CD14-positive monocyte (primary cell): Measurements from ENCODE around the gene HERC4. TPM values are rescaled to one million over a fixed set of nuclear protein-coding genes. Genes with fewer than 3 reads are reported as not detected.

ENCODE experiments used
- DNase-seq, 3 donors: peaks; one replicate each; pipeline ENCODE4 v3.0.0-alpha.2; 2011 to 2022
- H2AFZ ChIP-seq: 2 replicates; pipeline ENCODE4 v1.6.0; 2012; ENCODE audit warnings: mild to moderate bottlenecking, low read depth, low read length, inconsistent platforms; ENCODE audit not compliant: insufficient read depth, poor library complexity, severe bottlenecking
- H3K27ac ChIP-seq, 2 donors: 1 replicate in 1 of 2; 2 replicates in 1 of 2; pipeline ENCODE4 v1.5.1; 2012 to 2013; ENCODE audit warnings: low read length in 2 of 2, control low read depth in 1 of 2, inconsistent platforms in 1 of 2, low read depth in 1 of 2, mild to moderate bottlenecking in 1 of 2
- H3K27me3 ChIP-seq, 2 donors: one replicate each; pipeline versions ENCODE4 v1.6.0 to v1.6.1; 2011 to 2013; ENCODE audit warnings: low read length in 2 of 2; ENCODE audit not compliant: control insufficient read depth in 2 of 2, insufficient read depth in 2 of 2
- H3K36me3 ChIP-seq, 2 donors: replicated peaks in 1 of 2; 1 replicate in 1 of 2; 2 replicates in 1 of 2; pipeline versions ENCODE4 v1.5.1 to v1.6.1; 2012 to 2013; ENCODE audit warnings: low read length in 2 of 2, control low read depth in 1 of 2, inconsistent platforms in 1 of 2, mild to moderate bottlenecking in 1 of 2; ENCODE audit not compliant: insufficient read depth in 2 of 2, control insufficient read depth in 1 of 2
- H3K4me1 ChIP-seq, 2 donors: 1 replicate in 1 of 2; 2 replicates in 1 of 2; pipeline versions ENCODE4 v1.5.1 to v1.6.1; 2012 to 2013; ENCODE audit warnings: low read length in 2 of 2, control low read depth in 1 of 2, inconsistent platforms in 1 of 2, mild to moderate bottlenecking in 1 of 2, moderate library complexity in 1 of 2; ENCODE audit not compliant: insufficient read depth in 2 of 2, control insufficient read depth in 1 of 2
- H3K4me2 ChIP-seq: replicated peaks from 2 replicates; pipeline ENCODE3; 2012; ENCODE audit warnings: low read length, moderate library complexity, mild to moderate bottlenecking; ENCODE audit not compliant: poor library complexity, severe bottlenecking; ENCODE audit errors: extremely low read depth
- H3K4me3 ChIP-seq, 3 experiments: fragments of 200-600 bp in 1 of 3; sonication (generic) in 1 of 3; replicated peaks in 1 of 3; 1 replicate in 2 of 3; 2 replicates in 1 of 3; pipeline ENCODE4 v1.5.1; 2011 to 2013; ENCODE audit warnings: low read length in 3 of 3, mild to moderate bottlenecking in 3 of 3, control low read depth in 2 of 3, low read depth in 2 of 3, inconsistent platforms in 1 of 3, moderate library complexity in 1 of 3
- H3K79me2 ChIP-seq: 2 replicates; pipeline ENCODE4 v1.6.0; 2012; ENCODE audit warnings: mild to moderate bottlenecking, control low read depth, inconsistent platforms, low read length, moderate library complexity; ENCODE audit not compliant: insufficient read depth
- H3K9ac ChIP-seq: 2 replicates; pipeline ENCODE4 v1.6.0; 2017; ENCODE audit warnings: low read length, mild to moderate bottlenecking; ENCODE audit not compliant: insufficient read depth, poor library complexity, severe bottlenecking
- H3K9me3 ChIP-seq, 2 donors: replicated peaks in 1 of 2; 1 replicate in 1 of 2; 2 replicates in 1 of 2; pipeline versions ENCODE4 v1.5.1 to v1.6.1; 2012 to 2013; ENCODE audit warnings: low read length in 2 of 2, control low read depth in 1 of 2; ENCODE audit not compliant: control insufficient read depth in 1 of 2, insufficient read depth in 1 of 2
- H4K20me1 ChIP-seq: 2 replicates; pipeline ENCODE4 v1.6.0; 2012; ENCODE audit warnings: mild to moderate bottlenecking, low read length, control low read depth, moderate library complexity; ENCODE audit not compliant: insufficient read depth
- H3K27ac Mint-ChIP-seq, 7 donors: one replicate each; pipeline ENCODE4 v1.8.0; 2020; ENCODE audit warnings: mild to moderate bottlenecking in 7 of 7, mixed read lengths in 7 of 7, moderate library complexity in 6 of 7, inconsistent platforms in 2 of 7
- H3K27me3 Mint-ChIP-seq, 3 donors: one replicate each; pipeline ENCODE4 v1.8.0; 2021 to 2022; ENCODE audit warnings: low read depth in 3 of 3, mild to moderate bottlenecking in 3 of 3, mixed read lengths in 3 of 3, moderate library complexity in 3 of 3, inconsistent platforms in 1 of 3
- H3K36me3 Mint-ChIP-seq, 2 donors: one replicate each; pipeline ENCODE4 v1.8.0; 2020; ENCODE audit warnings: mixed read lengths in 2 of 2, inconsistent platforms in 1 of 2, mild to moderate bottlenecking in 1 of 2
- H3K4me1 Mint-ChIP-seq: one replicate; pipeline ENCODE4 v1.8.0; 2020; ENCODE audit warnings: mild to moderate bottlenecking, mixed read lengths
- H3K4me3 Mint-ChIP-seq, 2 donors: one replicate each; pipeline ENCODE4 v1.8.0; 2020; ENCODE audit warnings: mild to moderate bottlenecking in 2 of 2, mixed read lengths in 2 of 2, moderate library complexity in 1 of 2
- H3K9me3 Mint-ChIP-seq, 7 donors: one replicate each; pipeline ENCODE4 v1.8.0; 2020 to 2022; ENCODE audit warnings: mixed read lengths in 7 of 7, mild to moderate bottlenecking in 6 of 7, moderate library complexity in 6 of 7, inconsistent platforms in 2 of 7
- WGBS: methylation state at CpG from one replicate; pipeline ENCODE4 v1.1.5; 2013; ENCODE audit warnings: missing lambda C conversion rate; ENCODE audit not compliant: insufficient coverage; 5-methylcytosine and 5-hydroxymethylcytosine counted together
- intact Hi-C, 2 donors: fragments of 100-400 bp; cut with micrococcal nuclease; formaldehyde crosslinking; loops; one replicate each; pipeline versions ENCODE4 v1.15.0 to v1.15.1; 2023
- polyA plus RNA-seq, 3 donors: library from polyadenylated mRNA; depleted of rRNA in 1 of 3; unstranded in 2 of 3; stranded (reverse) in 1 of 3; fragments of 300-500 nt in 2 of 3; fragments of >200 nt in 1 of 3; fragmentation: Illumina TruSeq in 2 of 3; gene quantifications; 1 replicate in 2 of 3; 2 replicates in 1 of 3; pipeline ENCODE4 v1.2.3, GENCODE V29; 2012 to 2021
- TF ChIP-seq, protein P1 (sequence below): fragments of 200-600 bp; IDR thresholded peaks from one replicate; pipeline ENCODE4 v1.8.0; 2022; ENCODE audit warnings: antibody characterized with exemption, mild to moderate bottlenecking

Gene HERC4
- polyA plus RNA-seq, 3 donors = 10.7 to 17.5 (median 14.3) TPM

DNA sequence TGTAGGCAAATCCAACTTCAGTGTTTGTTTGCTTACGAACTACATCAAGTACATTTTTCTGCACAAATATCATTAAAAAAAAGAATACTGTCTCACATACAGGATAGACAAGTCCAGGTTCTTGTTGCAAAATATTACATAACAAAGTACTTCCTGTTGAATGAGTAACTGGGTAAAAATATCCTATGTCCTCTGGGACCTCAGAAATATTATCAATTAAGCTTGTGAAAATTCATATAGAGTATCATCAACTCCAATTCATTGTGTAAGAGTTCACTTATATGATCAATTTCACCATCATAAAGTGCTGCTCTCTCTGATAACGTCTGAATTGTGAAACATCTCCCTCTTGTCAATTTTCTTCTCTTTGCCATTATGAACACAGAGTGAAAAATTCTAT lies 22.6 kb downstream of the HERC4 start:
- H3K4me1 ChIP-seq = peaks cover 3 to 14% of the 10 kb centered on the region in 2 donors
- H3K36me3 ChIP-seq = peaks cover 8 to 14% of the 10 kb centered on the region in 2 donors
- H3K79me2 ChIP-seq = no peaks in the 10 kb centered on the region
- H3K27ac Mint-ChIP-seq = peak overlapping the region in 5 of 7 donors; percentile 6 to 76 (median 30)
- no peak overlapping the region for H3K9ac ChIP-seq
- peaks cover 15% of the 10 kb centered on the region for H3K4me1 Mint-ChIP-seq
- no peaks in the 10 kb centered on the region for H3K9me3 ChIP-seq
- peaks cover 0 to 1% (median 0%) of the 10 kb centered on the region in 3 donors for H3K27me3 Mint-ChIP-seq
- peak; percentile 3 to 32 (median 25) for DNase-seq
- 83% methylated on average over 1 of the region's 2 CpGs for WGBS
- intact Hi-C loops = no loop called here
- no peak overlapping the region for H3K4me3 Mint-ChIP-seq
- H2AFZ ChIP-seq = no peak overlapping the region
- peaks cover 8% of the 10 kb centered on the region for H4K20me1 ChIP-seq
- TF ChIP-seq, protein P1, sequence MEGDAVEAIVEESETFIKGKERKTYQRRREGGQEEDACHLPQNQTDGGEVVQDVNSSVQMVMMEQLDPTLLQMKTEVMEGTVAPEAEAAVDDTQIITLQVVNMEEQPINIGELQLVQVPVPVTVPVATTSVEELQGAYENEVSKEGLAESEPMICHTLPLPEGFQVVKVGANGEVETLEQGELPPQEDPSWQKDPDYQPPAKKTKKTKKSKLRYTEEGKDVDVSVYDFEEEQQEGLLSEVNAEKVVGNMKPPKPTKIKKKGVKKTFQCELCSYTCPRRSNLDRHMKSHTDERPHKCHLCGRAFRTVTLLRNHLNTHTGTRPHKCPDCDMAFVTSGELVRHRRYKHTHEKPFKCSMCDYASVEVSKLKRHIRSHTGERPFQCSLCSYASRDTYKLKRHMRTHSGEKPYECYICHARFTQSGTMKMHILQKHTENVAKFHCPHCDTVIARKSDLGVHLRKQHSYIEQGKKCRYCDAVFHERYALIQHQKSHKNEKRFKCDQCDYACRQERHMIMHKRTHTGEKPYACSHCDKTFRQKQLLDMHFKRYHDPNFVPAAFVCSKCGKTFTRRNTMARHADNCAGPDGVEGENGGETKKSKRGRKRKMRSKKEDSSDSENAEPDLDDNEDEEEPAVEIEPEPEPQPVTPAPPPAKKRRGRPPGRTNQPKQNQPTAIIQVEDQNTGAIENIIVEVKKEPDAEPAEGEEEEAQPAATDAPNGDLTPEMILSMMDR = no peak
- no peaks in the 10 kb centered on the region for H3K9me3 Mint-ChIP-seq
- peak overlapping the region in 1 of 2 donors; percentile 39 for H3K27ac ChIP-seq
- H3K36me3 Mint-ChIP-seq = peaks cover 14 to 33% of the 10 kb centered on the region in 2 donors
- H3K27me3 ChIP-seq = no peaks in the 10 kb centered on the region
- H3K4me2 ChIP-seq = peak overlapping the region; percentile 18
- H3K4me3 ChIP-seq = no peak overlapping the region

- Mint-ChIP-seq H3K36me3 (peaks cover 15 to 38% of the 10 kb centered on the region in 2 donors), H3K27me3 (peaks cover 0 to 1% (median 0%) of the 10 kb centered on the region in 3 donors), H3K9me3 (no peaks in the 10 kb centered on the region), H3K27ac (peak overlapping the region in 2 of 7 donors; percentile 40 to 54), H3K4me3 (no peak overlapping the region), H3K4me1 (peaks cover 15% of the 10 kb centered on the region)
- Histone ChIP-seq H3K36me3 (peaks cover 0 to 10% of the 10 kb centered on the region in 2 donors), H3K27me3 (no peaks in the 10 kb centered on the region), H3K4me3 (no peak overlapping the region), H2AFZ (no peak overlapping the region), H3K4me2 (no peak overlapping the region), H3K4me1 (peaks cover 3 to 14% of the 10 kb centered on the region in 2 donors), H3K79me2 (peaks cover 5% of the 10 kb centered on the region), H3K9ac (no peak overlapping the region), H4K20me1 (peaks cover 8% of the 10 kb centered on the region), H3K9me3 (no peaks in the 10 kb centered on the region), H3K27ac (no peak overlapping the region)
- DNase-seq = no peak
- TF ChIP-seq, protein P1 = no peak
- WGBS = 97% methylated on average over 6 of the region's 8 CpGs
- intact Hi-C loops = no loop called here
Measured at GRCh38 chr10:68049289-68050078, 25.6 kb downstream of the HERC4 start.
